Measurements from ENCODE around the gene TTLL9.

- TF ChIP-seq MAX (IDR thresholded peaks at IDR 0.05) (no peak), YY1 (IDR thresholded peaks at IDR 0.05; ENCODE audit: low read depth) (no peak), EGR1 (IDR thresholded peaks at IDR 0.05) (no peak), RAD21 (IDR thresholded peaks at IDR 0.05; ENCODE audit: low read depth) (no peak), CEBPB (IDR thresholded peaks at IDR 0.05) (no peak), EP300 (IDR thresholded peaks at IDR 0.05; ENCODE audit: borderline replicate concordance) (no peak), FOXM1 (IDR thresholded peaks at IDR 0.05; ENCODE audit: borderline replicate concordance, low read depth) (no peak), CREB1 (IDR thresholded peaks at IDR 0.05; ENCODE audit: low read depth) (no peak), REST (IDR thresholded peaks at IDR 0.05; ENCODE audit: low read depth) (no peak), TAF1 (IDR thresholded peaks at IDR 0.05; ENCODE audit: low read depth) (no peak), TCF12 (IDR thresholded peaks at IDR 0.05; ENCODE audit: low read depth) (no peak)
Measured at GRCh38 chr20:31939661-31940060, 69.2 kb downstream of the TTLL9 start.
